HG03342 (cell line): ENCODE data around the gene MACF1.

Experiments used
- ATAC-seq: cut with Tn5 transposase; IDR thresholded peaks from one replicate; pipeline ENCODE4 v1.9.1; 2021; ENCODE audit warnings: mild to moderate bottlenecking, moderate library complexity; ENCODE audit not compliant: unreplicated experiment

The MACF1 gene

DNA sequence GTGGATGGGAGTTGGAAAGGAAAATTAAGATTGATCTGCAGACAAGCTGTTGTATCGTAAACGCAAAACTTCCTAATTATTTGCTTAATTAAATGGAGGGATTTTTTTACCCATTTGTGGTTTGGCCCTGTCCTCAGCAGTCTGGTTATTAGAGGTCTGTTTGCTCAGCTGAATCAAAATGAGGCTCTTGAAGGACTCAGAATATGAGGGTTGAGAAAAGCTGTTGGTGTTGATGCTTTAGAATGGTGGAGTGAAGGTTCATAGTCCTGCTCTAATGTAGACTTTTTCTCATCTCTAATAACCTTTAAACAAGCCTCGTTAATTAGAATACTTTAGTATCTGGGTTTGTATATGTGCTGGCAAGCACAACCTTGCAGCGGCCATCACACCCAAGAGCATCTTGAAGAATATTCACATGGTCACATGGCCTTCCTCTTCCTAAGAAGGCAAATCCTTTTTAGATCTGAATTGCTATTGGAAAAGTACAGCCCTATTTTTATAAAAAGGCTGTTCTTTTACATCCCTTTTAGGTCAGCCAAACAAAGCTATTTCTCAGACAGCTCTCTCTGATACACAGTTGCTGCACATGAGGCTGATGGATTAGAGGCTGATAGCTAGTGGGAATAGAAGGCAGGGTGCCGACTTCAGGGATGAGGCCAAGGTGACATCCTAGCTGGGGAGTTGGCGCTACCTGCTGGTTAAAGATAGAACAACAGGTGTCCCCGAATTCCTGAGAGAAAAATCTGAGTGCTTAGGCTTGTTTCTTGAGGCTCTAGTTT is 53.8 kb downstream of the MACF1 start:
- ATAC-seq, result no peak

- ATAC-seq, result no peak
Observed at GRCh38 chr1:39258925-39259244, 54.4 kb downstream of the MACF1 start.

DNA sequence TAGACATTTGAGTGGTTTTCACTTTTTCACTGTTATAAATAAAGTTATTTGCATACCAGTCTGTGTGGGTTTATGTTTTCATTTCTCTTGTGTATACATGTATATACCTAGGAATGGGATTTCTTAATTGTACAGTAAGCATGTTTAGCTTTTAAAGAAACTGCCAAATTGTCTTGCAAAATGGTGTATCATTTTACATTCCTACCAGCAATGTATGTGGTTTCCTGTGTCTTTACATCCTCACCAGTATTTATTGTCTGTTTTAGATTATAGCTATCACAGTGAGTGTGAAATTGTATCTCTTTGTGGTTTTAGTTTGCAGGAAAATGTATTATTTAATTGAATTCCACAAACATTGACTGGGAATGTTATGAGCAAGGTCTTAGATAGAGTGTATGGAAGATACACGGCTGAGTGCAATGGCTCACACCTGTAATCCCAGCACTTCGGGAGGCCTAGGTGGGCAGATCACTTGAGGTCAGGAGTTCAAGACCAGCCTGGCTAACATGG is 57.3 kb downstream of the MACF1 start:
- no peak for ATAC-seq

DNA sequence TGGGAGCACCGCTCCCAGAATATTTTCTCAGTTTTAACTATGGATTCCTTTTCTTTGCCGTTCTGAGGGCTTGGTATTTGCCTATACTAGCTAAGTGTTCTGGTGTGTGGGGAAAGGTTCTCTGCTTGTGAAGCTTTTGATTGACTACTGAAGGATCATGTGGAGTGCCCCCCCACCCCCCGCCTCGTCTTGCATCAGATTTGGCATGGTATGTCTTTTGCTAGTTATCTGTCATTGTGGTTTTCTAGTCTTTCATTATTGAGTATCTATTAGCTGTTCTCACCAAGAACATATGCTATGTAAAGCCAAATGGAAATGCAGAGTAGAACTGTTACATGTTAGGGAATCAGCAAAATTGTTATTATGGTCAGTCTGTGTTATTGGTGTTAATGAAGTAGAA is 58.3 kb downstream of the MACF1 start:
- no peak for ATAC-seq

GRCh38 chr1:39266269-39266668 is 61.8 kb downstream of the MACF1 start:
- no peak for ATAC-seq

DNA sequence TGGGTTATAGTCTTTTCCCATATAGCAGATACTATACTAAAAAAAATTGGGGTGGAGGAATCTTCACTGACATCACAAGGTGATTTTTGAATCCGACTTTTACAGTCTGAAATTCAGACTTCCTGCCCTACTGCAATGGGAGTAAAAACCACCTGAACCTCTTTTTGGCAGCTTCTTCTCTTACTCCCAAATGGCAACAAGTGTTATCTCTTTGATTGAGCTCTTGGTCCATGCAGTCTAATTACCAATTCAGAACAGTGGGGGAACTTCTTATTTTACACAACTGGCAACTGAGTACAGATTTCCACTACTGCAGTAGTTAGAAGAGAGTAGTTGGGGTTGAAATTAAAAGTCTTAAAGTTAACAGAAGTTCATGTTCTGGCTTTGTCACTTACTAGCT is 62.3 kb downstream of the MACF1 start:
- ATAC-seq, result no peak

GRCh38 chr1:39268112-39268581 is 63.7 kb downstream of the MACF1 start:
- ATAC-seq, result no peak

- no peak for ATAC-seq
Observed at GRCh38 chr1:39268906-39269305, 64.4 kb downstream of the MACF1 start.

DNA sequence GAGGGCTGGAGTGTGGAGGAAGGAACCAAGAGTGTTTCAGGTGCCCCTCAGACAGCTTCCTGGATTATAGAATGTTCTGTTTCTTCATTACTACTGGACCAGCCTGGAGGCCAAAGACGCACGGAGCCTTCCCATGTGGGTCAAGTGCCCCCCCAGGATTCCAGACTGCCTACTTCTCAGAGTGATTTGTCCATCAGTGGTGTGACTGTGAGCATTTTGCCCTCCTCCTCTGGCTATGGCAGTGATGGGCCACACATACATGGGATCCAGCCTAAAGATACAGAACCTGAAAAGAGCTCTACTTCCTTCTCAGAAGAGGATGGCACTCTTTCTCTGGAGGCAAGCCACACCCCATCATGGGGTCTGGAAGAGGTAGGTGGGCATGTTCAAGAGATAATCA is 64.9 kb downstream of the MACF1 start:
- no peak for ATAC-seq

- ATAC-seq, result peak; percentile 55
Observed at GRCh38 chr1:39269791-39270342, 65.4 kb downstream of the MACF1 start.

- no peak for ATAC-seq
Observed at GRCh38 chr1:39270368-39270767, 65.9 kb downstream of the MACF1 start.

DNA sequence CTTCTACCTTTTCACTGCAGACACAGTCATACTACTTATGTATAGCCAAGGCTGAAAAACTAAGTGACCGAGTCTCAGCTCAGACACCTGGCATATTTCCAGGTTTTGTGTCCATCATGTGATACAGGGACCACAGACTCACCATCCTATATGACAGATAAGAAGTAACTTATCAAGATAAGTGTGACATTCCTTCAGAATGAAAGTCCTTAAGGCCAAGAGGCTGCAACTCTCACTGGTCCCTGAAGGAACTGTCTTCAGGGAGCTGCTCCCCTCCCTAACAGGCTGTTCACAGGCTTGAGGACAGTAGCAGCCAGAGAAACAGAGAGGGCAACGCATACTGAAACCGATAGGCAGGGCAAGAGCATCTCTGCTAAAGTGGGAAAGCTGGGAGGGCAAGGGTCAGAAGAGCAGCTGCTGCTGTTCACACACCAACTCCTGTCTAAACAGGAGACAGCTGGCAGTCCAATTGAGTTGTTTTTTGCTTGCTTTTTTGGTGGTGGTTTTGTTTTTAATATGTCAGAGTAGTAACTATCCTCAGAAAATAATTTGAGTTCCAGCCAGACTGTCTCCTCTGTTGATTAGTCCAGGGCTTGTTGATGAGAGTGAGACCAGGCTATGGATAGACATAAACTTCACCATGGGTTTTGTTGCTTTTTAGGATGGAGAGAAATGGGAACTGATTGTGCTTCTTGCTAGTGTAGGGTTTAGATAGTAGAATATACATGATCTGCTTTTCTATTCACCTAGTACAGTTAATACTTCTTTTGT is 67.7 kb downstream of the MACF1 start:
- ATAC-seq, result peak; percentile 55

GRCh38 chr1:39272798-39273469 is 68.4 kb downstream of the MACF1 start:
- ATAC-seq, result no peak

DNA sequence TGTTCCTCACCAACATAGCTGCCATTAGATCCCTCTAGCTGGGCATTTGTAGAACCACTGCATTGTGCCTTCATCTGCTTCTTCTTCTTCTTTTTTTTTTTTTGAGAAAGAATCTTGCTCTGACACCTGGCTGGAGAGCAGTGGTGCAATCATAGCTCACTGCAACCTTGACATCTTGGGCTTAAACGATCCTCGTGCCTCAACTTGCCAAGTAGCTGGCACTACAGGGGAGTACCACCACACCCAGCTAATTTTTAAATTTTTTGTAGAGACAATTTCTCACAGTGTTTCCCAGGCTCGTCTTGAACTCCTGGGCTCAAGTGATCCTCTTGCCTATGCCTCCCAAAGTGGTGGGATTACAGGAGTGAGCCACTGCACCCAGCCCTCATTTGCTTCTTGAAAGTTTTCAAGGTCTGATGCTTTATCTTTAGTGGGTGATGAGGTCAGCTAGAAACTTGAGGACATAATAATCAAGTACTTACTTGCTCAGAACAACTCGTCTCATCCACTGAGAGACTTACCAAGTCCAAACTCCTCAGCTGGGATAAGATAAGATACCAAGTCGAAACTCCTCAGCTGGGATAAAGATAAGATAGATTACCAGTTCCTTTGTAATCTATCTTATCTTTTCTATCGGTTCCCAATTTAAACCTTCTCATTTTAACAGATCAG is 71.5 kb downstream of the MACF1 start:
- ATAC-seq, result no peak

DNA sequence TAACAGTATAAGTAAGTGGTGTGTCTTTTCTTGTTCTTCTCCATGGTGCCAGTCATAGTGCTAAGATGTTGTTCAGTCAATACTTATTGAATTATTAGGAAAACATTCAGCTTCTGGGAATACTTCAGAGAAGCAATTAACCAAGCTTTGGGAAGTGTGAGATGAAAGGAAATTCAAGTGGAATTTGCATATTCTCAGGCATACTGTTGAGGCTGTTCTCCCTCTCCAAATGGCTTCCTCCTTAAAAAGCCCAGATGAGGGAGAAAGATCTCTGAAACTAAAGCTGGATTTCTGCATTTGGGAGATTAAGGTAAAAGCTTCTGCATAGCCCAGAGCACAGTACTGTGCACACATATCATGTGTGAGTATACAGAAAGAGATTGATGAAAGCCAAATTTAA is 73.4 kb downstream of the MACF1 start:
- no peak for ATAC-seq

GRCh38 chr1:39282537-39283216 is 78.2 kb downstream of the MACF1 start:
- no peak for ATAC-seq

GRCh38 chr1:39283858-39284257 is 79.4 kb downstream of the MACF1 start:
- no peak for ATAC-seq

DNA sequence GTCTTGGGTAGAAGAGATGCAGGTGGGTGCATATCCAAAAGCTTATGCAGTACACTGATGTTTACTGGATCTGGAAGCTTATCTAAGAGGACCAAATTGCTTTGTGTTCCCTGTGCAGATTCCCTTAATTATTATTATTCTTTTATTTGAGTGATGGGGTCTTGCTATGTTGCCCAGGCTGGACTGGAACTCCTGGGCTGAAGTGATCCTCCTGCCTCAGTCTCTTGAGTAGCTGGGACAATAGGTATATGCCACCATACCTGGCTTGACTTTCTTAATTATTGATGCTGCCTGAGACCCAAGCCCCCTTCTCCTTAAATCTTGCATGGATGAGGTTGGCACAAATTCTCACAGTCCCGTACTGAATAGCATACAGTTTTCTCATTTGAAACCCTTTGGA is 83.0 kb downstream of the MACF1 start:
- ATAC-seq, result no peak

DNA sequence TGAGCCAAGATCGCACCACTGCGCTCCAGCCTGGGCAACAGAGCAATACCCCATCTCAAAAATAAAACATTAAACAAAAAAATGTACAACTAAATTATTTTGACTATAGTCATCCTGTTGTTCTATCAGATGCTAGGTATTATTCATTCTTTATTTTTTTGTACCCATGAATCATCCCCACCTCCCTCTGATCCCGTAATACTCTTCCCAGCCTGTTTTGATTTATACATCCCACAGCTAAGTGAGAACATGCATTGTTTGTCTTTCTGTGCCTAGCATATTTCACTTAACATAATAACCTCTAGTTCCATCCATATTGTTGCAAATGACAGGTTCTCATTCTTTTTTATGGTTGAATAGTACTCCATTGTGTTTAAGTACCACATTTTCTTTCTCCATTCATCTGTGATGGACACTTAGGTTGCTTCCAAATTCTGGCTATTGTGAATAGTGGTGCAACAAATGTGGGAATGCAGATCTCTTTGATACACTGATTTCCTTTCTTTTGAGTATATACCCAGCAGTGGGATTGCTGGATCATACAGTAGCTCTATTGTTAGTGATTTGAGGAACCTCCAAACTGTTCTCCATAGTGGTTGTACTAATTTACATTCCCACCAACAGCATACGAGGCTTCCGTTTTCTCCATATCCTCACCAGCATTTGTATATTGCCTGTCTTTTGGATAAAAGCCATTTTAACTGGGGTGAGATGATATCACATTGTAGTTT is 84.4 kb downstream of the MACF1 start:
- ATAC-seq, result no peak

DNA sequence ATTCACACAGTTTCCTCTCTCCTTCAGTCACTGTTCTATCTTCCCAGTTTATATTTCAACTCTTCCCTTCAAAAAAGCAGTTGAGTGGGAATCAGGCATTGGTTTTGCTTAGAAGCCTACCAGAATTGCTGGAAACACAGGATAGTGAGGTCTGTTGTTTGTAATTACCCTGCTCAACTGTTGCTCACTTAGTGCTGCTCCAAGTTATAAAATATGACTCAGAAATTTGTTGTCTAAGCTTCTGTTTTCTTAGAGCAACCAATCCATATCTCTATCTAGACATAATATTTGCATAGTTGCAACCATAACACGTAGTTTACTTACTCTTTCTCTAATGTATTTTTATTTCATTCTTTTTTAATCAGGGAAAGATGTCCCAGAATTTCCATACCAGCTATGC is 87.9 kb downstream of the MACF1 start:
- ATAC-seq, result no peak
